B cell (primary cell): ENCODE measurements around the gene CACNA2D3. TPM values are rescaled to one million over a fixed set of nuclear protein-coding genes. Genes with fewer than 3 reads are reported as not detected.

Experiments
- ATAC-seq: fragments of 200-7000 bp; cut with Tn5 transposase; one replicate; pipeline ENCODE4 v1.10.0; 2021; ENCODE audit warnings: low read depth, mild to moderate bottlenecking, moderate number of reproducible peaks, moderate library complexity
- CTCF ChIA-PET: fragments of 350-600 bp; sonication (Branson Sonifier 250); formaldehyde crosslinking; loops from one replicate; lab custom pipeline; 2021; ENCODE audit warnings: antibody characterized with exemption, inconsistent platforms; lab: Charles Lee
- POLR2A ChIA-PET: fragments of 350-600 bp; sonication (Branson Sonifier 250); formaldehyde crosslinking; loops from one replicate; lab custom pipeline; 2021; ENCODE audit warnings: antibody characterized with exemption; lab: Charles Lee
- DNase-seq: peaks from one replicate; pipeline ENCODE4 v3.0.0; 2013
- H2AFZ ChIP-seq: 2 replicates; pipeline ENCODE4 v1.6.1; 2012; ENCODE audit warnings: mild to moderate bottlenecking, low read depth, low read length; ENCODE audit not compliant: insufficient read depth, poor library complexity, severe bottlenecking
- H3K27ac ChIP-seq, 2 donors: 1 replicate in 1 of 2; 2 replicates in 1 of 2; pipeline ENCODE4 v1.5.1; 2012 to 2013; ENCODE audit warnings: low read length in 2 of 2, mild to moderate bottlenecking in 2 of 2, moderate library complexity in 1 of 2
- H3K27me3 ChIP-seq, 4 experiments: fragments of 200-600 bp in 1 of 4; sonication (generic) in 1 of 4; replicated peaks in 1 of 4; 1 replicate in 2 of 4; 2 replicates in 2 of 4; pipeline versions ENCODE4 v1.6.1 to v1.7.0; 2013 to 2016; ENCODE audit warnings: low read length in 3 of 4, mild to moderate bottlenecking in 2 of 4, mixed read lengths in 1 of 4, moderate library complexity in 1 of 4; ENCODE audit not compliant: insufficient read depth in 4 of 4, control insufficient read depth in 3 of 4; ENCODE audit errors: control extremely low read depth in 1 of 4
- H3K36me3 ChIP-seq, 2 experiments: replicated peaks in 1 of 2; 1 replicate in 1 of 2; 2 replicates in 1 of 2; pipeline versions ENCODE4 v1.6.1 to v1.7.1; 2013; ENCODE audit warnings: low read length in 1 of 2; ENCODE audit not compliant: insufficient read depth in 2 of 2, control insufficient read depth in 1 of 2; ENCODE audit errors: control extremely low read depth in 1 of 2, extremely low read depth in 1 of 2
- H3K4me1 ChIP-seq, 2 donors: fragments of 200-600 bp in 1 of 2; sonication (generic) in 1 of 2; 1 replicate in 1 of 2; 2 replicates in 1 of 2; pipeline versions ENCODE4 v1.5.1 to v1.6.1; 2013 to 2017; ENCODE audit warnings: low read length in 2 of 2; ENCODE audit not compliant: control insufficient read depth in 2 of 2, insufficient read depth in 2 of 2
- H3K4me2 ChIP-seq: replicated peaks from 2 replicates; pipeline ENCODE3; 2012; ENCODE audit warnings: mild to moderate bottlenecking, low read depth, low read length; ENCODE audit not compliant: poor library complexity, severe bottlenecking
- H3K4me3 ChIP-seq, 5 experiments: fragments of 200-600 bp in 1 of 5; sonication (generic) in 1 of 5; 1 replicate in 3 of 5; 2 replicates in 2 of 5; pipeline versions ENCODE4 v1.5.1 to v1.7.0; 2011 to 2016; ENCODE audit warnings: low read length in 4 of 5, mild to moderate bottlenecking in 4 of 5, low read depth in 2 of 5, control low read depth in 1 of 5, moderate library complexity in 1 of 5; ENCODE audit not compliant: insufficient read depth in 1 of 5; ENCODE audit errors: control extremely low read depth in 1 of 5, extremely low read depth in 1 of 5
- H3K79me2 ChIP-seq: fragments of 200-600 bp; sonication (generic); one replicate; pipeline ENCODE4 v1.6.0; 2016; ENCODE audit warnings: low read length; ENCODE audit not compliant: control insufficient read depth, insufficient read depth
- H3K9ac ChIP-seq: fragments of 200-600 bp; sonication (generic); 2 replicates; pipeline ENCODE4 v1.6.1; 2017; ENCODE audit warnings: mild to moderate bottlenecking, low read length, moderate library complexity
- H3K9me3 ChIP-seq, 3 donors: one replicate each; pipeline versions ENCODE4 v1.6.1 to v1.7.1; 2013; ENCODE audit warnings: low read length in 2 of 3; ENCODE audit not compliant: control insufficient read depth in 2 of 3, insufficient read depth in 1 of 3; ENCODE audit errors: control extremely low read depth in 1 of 3
- H4K20me1 ChIP-seq: 2 replicates; pipeline ENCODE4 v1.6.0; 2012; ENCODE audit warnings: mild to moderate bottlenecking, low read length; ENCODE audit not compliant: insufficient read depth, control insufficient read depth, poor library complexity, severe bottlenecking
- H3K27ac Mint-ChIP-seq: one replicate; pipeline ENCODE4 v1.8.0; 2021; ENCODE audit warnings: mixed read lengths
- H3K27me3 Mint-ChIP-seq: one replicate; pipeline ENCODE4 v1.8.0; 2021; ENCODE audit warnings: mixed read lengths
- H3K4me1 Mint-ChIP-seq: one replicate; pipeline ENCODE4 v1.8.0; 2021; ENCODE audit warnings: mixed read lengths
- H3K4me3 Mint-ChIP-seq: one replicate; pipeline ENCODE4 v1.8.0; 2021; ENCODE audit warnings: mixed read lengths
- H3K9me3 Mint-ChIP-seq: one replicate; pipeline ENCODE4 v1.8.0; 2022; ENCODE audit warnings: mixed read lengths; ENCODE audit not compliant: insufficient read depth
- CTCF ChIP-seq: fragments of 200-600 bp; IDR thresholded peaks from one replicate; pipeline ENCODE4 v1.8.0; 2022; ENCODE audit warnings: antibody characterized with exemption, mild to moderate bottlenecking
- EZH2 ChIP-seq: IDR thresholded peaks from 2 replicates; pipeline ENCODE4 v1.6.1; 2012; ENCODE audit warnings: borderline replicate concordance, low read depth, mild to moderate bottlenecking, moderate library complexity, low read length; ENCODE audit not compliant: insufficient read depth, poor library complexity, severe bottlenecking
- WGBS: methylation state at CpG from one replicate; pipeline ENCODE4 v1.1.5; 2013; ENCODE audit warnings: missing lambda C conversion rate; ENCODE audit not compliant: insufficient coverage; 5-methylcytosine and 5-hydroxymethylcytosine counted together
- intact Hi-C: fragments of 100-400 bp; cut with micrococcal nuclease; formaldehyde crosslinking; loops from one replicate; pipeline ENCODE4 v1.10.0; 2022
- polyA plus RNA-seq: library from polyadenylated mRNA; depleted of rRNA; stranded (reverse); fragments of >200 nt; gene quantifications from 2 replicates; pipeline ENCODE4 v1.2.3, GENCODE V29; 2012
- total RNA-seq, 2 donors: library from RNA; stranded (reverse); fragments of 120-200 nt in 1 of 2; gene quantifications; 1 replicate in 1 of 2; 2 replicates in 1 of 2; pipeline versions ENCODE4 v1.2.3 to v1.2.4, GENCODE V29; 2013 to 2022

The CACNA2D3 gene
- total and polyA plus RNA-seq, 2 donors (not counting 1 experiment from before 2014, with no cell fraction given): not detected

GRCh38 chr3:55090291-55090690 is 967.9 kb downstream of the CACNA2D3 start:
- Histone ChIP-seq H4K20me1 (no peaks in the 10 kb centered on the region), H3K9ac (no peak overlapping the region), H3K4me2 (no peak overlapping the region), H2AFZ (no peak overlapping the region), H3K79me2 (no peaks in the 10 kb centered on the region), H3K36me3 (no peaks in the 10 kb centered on the region), H3K27me3 (no peaks in the 10 kb centered on the region), H3K4me1 (no peaks in the 10 kb centered on the region), H3K27ac (no peak overlapping the region), H3K9me3 (peaks cover 0 to 3% (median 0%) of the 10 kb centered on the region in 3 donors), H3K4me3 (no peak overlapping the region)
- Mint-ChIP-seq H3K4me3 (no peak overlapping the region), H3K27ac (no peak overlapping the region), H3K4me1 (no peaks in the 10 kb centered on the region), H3K9me3 (no peaks in the 10 kb centered on the region), H3K27me3 (no peaks in the 10 kb centered on the region)
- CTCF ChIA-PET: no interaction called here
- ATAC-seq (no peak), DNase-seq (no peak)
- POLR2A ChIA-PET: no interaction called here
- intact Hi-C loops: no loop called here
- no peak for TF ChIP-seq EZH2
- no peak for TF ChIP-seq CTCF
- 64% methylated on average over 3 of the region's 5 CpGs for WGBS

DNA sequence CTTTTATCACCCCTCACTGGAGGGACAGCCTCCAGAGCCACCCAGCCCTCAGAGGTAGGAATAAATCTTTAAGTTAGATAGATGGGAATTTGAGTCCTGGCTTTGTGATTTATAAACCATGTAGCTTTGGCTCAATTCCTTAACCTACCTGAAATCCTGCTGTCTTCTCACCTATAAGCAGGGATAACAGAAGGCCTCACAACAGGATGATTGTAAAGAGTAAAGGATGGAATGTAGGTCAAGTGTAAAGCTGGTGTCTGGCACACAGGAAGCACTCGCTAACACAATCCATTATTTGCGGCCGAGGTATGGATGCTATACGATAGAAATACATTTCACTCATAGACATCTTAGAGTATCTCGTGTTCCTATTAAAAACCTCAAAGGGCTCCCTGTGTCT is 968.4 kb downstream of the CACNA2D3 start:
- Histone ChIP-seq H3K27me3 (no peaks in the 10 kb centered on the region), H3K36me3 (no peaks in the 10 kb centered on the region), H4K20me1 (no peaks in the 10 kb centered on the region), H3K4me2 (no peak overlapping the region), H3K79me2 (no peaks in the 10 kb centered on the region), H3K9me3 (peaks cover 0 to 3% (median 0%) of the 10 kb centered on the region in 3 donors), H3K4me1 (no peaks in the 10 kb centered on the region), H3K4me3 (no peak overlapping the region), H3K27ac (no peak overlapping the region), H2AFZ (no peak overlapping the region), H3K9ac (no peak overlapping the region)
- ChIA-PET CTCF (no interaction called here), POLR2A (no interaction called here)
- intact Hi-C loops: no loop called here
- no peak overlapping the region for H3K4me3 Mint-ChIP-seq
- ATAC-seq (no peak), DNase-seq (no peak)
- H3K9me3 Mint-ChIP-seq: no peaks in the 10 kb centered on the region
- no peak overlapping the region for H3K27ac Mint-ChIP-seq
- H3K27me3 Mint-ChIP-seq: no peaks in the 10 kb centered on the region
- H3K4me1 Mint-ChIP-seq: no peaks in the 10 kb centered on the region
- 81% methylated on average over 5 of the region's 5 CpGs for WGBS
- TF ChIP-seq EZH2 (no peak), CTCF (no peak)
